DMS79 treated with DMSO at 0.1 percent for 48 hours (cell line): ENCODE data around the gene PYROXD2.

Experiments used
- DNase-seq: peaks from one replicate; lab custom pipeline; 2025; lab: John Stamatoyannopoulos, UW

Gene PYROXD2

DNA sequence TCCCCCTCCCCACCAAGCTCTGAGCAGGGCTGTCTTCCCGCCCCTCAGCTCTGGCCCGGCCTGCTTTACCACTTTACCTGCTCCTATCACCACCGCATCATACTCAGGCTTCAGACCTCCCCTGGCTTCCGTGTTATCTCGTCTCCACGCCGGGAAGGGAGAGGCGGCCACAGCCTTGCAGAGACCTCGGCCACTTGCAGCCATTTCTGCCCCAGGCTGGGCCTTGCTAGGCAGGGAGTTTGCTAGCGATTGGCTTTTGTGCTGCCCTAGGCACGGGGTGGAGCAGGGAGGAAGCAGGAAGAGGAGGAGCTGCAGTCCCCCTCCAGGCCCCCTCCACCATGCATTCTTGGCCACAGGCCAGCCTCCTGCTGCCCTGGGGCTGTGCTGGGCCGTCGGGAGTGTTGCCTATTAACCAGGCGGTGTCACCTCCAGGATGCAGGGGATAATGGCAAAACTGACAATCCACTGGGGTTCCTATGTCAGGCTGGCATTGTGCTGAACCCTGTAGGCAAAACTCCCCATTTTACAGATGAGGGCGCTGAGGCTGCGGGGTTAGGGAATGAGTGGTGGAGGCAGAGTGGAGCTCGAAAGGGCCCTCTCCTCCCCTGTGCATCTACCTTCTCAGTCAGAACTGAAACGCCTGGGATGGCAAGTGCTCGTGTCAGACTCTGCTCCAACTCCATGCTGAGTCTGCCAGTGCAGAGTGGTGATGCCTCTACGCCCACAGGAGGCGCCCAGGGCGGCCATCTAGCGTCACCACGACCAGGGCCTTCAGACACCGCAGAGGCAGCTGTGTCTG lies at the start of gene PYROXD2:
Gene PYROXD2 (minus strand): TSS at position 251 of the 799 bp plus-strand sequence. CDS start 47 bp downstream, at position 204.
- DNase-seq = peak; percentile 69

GRCh38 chr10:98463976-98464754 lies 49.2 kb upstream of the PYROXD2 start:
- DNase-seq = peak; percentile 26

- no peak for DNase-seq
Measured at GRCh38 chr10:98463016-98463415, 48.0 kb upstream of the PYROXD2 start.

DNA sequence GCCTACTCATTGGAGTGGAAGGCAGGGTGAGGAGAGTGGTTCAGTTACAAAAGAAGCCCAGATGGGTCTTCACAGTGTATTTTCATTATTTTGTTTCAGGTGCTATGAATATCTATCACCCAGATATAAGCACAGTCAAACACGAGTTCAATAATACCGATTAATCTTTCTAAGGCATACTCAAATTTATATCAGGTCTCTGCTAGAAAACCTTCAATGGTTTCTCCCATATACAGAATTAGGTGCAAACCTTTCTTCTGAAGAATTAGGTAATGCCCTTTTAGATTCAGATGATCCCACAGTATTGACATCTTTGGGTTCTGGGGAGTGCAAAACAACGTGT lies 46.5 kb upstream of the PYROXD2 start:
- no peak for DNase-seq

- DNase-seq = no peak
Measured at GRCh38 chr10:98460837-98461499, 46.0 kb upstream of the PYROXD2 start.

DNA sequence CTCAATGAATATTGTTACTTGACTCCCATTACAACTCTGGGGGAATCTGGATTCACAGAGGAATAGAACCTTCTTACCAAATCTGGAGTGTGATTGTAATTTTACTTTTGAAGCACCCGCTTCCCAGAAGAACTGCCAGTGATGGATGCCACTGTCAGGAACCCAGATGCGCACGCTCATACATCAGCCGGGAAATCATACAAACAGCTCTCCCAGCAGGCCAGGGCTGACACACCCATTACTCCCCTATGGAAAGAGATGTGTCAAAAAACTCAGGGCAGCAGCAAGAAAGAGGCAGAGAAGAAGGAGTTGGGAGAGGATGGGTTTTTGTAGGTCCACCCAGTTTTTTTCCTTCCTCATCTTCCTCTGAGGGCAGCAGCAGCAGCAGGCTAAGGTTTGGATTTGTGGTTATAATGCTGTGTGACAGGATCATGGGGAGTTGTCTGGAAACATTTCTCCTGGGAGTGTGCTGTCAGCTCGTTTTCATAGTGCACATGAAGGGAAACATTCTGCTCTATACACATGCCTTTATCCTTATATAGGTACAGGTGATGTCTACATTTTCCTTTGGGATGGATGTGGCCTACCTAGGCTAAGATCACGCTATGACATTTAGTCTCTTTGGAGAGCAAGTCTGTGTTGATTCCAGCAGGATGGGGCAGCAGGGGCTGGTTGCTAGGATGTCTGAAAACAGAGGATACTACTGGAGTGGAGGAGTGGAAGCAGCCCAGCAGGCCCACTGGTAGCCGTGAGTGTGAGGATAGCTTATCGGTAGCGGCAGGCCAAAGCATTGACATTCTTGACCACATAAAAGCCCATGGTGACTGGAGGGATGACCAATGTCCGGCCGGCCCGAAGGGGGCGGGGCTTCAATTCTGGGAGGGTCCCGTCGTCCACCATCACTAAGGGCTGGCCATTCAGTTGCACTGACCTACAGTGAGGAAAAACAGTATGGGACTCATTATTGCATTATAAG lies 44.1 kb upstream of the PYROXD2 start:
- no peak for DNase-seq

- DNase-seq = no peak
Measured at GRCh38 chr10:98457721-98458120, 42.7 kb upstream of the PYROXD2 start.

GRCh38 chr10:98456686-98457482 lies 41.9 kb upstream of the PYROXD2 start:
- no peak for DNase-seq

DNA sequence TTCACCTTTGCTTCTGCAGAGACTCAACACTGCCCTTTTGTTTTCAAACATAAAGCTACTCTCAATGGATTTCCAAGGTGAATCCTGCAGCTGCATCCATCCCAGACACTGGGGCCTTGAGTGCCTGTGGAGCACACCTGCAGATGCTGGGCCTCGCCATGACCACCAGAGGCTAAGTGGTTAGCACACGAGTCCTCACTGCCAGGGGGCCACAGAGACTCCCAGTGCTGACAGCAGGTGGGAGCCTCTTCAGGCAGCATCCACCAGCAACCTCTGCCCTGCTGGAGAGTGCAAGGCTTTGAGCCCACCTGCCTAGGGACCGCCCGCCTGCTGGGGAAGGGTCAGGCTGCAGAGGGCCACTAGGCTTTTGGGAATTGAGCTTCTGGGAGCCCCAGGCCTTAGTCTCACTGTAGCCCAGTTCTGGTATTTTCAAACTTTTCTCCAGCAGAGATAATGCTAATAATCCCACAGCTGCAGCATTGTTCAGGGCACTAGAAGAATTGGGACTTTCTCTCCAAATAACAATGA lies 41.1 kb upstream of the PYROXD2 start:
- DNase-seq = no peak

DNA sequence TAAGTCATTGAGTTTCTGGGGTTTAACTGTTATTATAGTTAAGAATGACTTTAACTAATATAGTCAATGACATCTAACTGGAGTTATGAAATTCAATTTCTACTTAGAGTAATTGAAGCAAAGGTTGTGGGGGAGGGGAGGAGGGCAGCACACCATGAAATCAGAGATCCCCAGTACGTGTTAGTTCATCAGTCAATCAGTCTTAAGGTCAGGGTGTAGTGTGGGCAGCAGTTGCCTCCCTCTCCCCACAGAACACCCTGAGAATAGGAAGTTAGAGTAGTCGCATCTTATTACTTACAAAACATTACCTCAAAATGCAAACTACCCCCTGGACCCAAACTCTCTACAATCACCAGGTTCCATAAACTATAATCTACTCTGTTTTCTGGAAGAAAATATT lies 38.7 kb upstream of the PYROXD2 start:
- no peak for DNase-seq

- DNase-seq = no peak
Measured at GRCh38 chr10:98450618-98451017, 35.6 kb upstream of the PYROXD2 start.

DNA sequence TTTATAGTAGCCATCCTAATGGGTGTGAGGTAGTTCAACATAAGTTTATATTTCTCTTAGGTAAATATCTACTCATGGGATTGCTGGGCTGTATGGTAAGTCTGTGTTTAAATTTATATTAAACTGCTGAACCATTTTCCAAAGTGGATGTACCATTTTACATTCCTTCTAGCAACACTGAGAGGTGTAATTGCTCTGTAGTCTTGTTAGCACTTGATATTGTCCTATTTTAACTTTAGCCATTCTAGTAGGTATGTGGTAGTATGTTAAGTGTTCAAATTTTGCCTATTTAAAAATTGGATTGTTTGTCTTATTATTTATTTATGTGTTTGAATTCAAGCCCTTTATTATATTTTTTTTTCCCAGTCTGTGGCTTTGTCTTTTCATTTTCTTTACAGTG lies 34.3 kb upstream of the PYROXD2 start:
- no peak for DNase-seq

- DNase-seq = peak; percentile 12
Measured at GRCh38 chr10:98446661-98447221, 31.8 kb upstream of the PYROXD2 start, which contains the start of gene HPS1. Gene HPS1 (minus strand): TSS chr10:98446935. CDS start chr10:98443240, 3,695 bp downstream.

DNA sequence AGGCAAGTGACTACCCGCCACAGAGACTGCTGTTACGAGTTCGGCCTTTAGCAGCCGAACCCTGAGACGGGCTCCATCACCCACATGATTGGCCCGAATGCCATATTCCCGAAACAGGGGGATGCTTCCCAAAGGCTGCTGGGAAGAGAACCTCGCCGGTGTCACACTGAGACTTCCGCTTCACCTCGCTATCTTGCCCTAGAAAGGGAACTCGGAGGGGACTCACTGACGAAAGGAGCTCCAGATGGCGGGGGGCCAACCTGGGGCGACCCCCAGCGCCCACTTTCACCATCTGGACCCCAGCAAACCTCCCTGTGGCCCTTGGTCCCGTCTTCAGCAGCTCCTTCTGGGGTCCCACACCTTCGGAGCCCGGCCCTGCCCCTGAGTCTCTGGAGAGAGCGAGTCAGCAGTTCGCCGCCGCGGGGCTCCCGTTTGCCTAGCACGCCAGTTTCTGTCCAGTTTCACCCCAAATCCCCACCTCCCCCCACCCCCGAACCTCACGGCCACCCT lies 31.2 kb upstream of the PYROXD2 start:
- no peak for DNase-seq

DNA sequence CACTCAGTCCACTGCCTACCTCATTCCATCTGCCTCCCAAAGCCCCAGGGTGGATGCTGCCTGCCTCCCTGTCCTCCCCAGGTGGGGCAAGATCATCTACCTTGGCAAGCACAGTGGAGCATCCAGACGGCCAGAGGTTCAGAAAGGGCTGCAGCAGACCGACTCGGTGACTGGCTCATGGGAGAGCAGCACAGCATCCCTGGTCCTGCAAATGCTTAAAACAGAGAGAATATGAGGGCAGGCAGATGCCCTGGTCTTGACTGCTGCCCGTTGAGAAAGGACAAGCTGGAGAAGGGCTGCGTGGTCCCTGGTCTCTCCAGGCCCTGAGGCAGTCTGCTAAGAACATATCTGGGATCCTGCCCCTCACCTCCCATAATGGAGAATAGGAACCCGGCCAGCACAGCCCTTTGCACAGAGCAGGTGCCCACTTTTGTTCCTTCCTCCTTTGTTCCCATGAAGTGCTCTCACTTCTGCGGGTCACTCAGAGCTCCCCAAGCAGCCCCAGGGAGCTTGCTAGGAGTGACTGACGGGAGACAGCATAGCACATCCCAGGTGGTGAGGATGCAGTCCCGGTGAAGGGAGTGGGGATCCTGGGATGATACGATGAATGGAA lies 30.3 kb upstream of the PYROXD2 start:
- DNase-seq = no peak

DNA sequence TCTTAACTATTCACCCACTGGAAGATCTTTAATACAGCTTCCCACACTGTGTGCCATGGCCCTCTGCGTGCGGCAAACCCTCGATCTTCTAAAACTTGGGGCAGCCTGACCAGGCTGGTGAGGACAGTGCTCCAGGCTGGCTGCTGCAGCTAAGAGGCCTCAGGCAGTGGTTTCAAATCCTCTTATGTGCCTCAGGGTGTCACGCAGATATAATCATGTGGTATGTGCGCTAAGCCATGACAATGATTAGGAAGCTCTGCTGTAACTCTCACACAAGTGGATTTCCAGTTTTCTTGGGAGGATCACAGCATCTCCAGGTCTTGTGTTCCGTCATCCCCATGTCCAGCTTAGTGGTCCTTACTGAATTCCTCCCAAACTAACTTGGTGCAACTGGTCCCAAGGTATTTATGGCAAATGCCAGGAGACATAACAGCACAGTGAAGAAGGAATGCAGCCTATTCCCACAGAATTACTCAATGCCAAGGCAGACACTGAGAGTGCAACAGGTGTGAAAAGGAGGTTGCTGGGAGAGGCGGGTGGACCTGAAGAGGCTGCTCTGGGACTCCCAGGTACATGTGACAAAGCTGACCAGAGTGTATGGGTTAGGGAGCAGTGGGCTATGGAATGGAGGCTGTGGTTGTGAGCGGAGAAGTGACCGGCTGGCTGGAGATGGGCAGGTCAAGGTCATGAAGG lies 29.5 kb upstream of the PYROXD2 start:
- no peak for DNase-seq

DNA sequence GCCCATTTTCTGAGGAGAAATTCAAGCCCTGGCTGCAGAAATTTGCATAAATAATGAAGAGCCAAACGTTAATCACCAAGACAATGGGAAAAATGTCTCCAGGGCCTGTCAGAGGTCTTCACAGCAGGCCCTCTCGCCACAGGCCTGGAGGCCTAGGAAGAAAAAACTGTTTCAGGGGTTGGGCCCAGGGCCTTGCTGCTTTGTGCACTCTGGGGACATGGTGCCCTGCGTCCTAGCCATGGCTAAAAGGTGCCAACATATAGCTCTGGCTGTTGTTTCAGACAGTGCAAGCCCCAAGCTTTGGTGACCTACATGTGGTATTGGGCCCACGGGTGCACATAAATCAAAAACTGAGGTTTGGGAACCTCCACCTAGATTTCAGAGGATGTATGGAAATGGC lies 23.7 kb upstream of the PYROXD2 start:
- DNase-seq = no peak

DNA sequence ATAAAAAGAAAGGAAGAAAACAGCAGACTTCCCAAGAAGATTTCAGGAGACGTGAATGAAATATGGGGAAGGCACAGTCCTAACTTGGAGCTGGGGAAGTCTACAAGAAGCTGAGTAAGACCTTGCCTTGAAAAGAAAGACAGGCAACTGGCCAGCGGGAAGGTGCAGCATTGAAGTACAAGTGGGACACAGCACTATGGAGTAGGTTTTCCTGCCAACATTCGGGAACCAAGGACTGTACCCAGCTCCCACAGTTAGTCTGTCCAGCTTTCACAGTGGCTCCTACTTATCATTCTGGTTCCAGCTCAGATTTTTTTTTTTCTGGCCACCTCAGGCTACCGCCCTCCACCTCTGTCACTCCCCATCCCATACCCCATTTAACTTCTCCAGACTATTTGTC lies 21.7 kb upstream of the PYROXD2 start:
- DNase-seq = no peak

DNA sequence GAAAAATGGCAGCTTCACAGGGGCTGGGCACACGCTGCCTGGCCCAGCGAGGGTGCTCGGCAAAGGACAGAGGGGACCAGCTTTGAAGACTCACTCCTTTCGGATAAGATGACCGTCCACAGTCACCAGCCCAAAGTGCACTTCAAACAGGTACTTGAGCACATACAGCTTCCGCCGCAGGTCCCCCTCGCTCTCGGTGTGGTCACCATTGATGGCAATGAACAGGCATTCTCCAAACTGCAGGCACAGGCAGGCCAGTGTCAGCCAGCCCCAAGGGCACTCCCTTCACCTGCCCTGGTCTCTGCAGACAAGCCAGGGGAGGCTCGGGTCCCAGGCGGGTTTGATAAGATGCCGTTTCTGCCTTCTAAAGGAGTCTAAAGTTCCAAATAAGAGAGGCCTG lies 20.2 kb upstream of the PYROXD2 start:
- no peak for DNase-seq
